Stimulated activated CD8-positive, alpha-beta memory T cell treated with anti-CD3 and anti-CD28 coated beads, Interleukin-2, amount 100 ng/mL, for 1 hour (primary cell): ENCODE data around the gene GALNT14.
"Not testable (repeated sequence)": the region's sequence is repeated elsewhere in the genome, so short reads cannot be mapped to it uniquely, and the experiment has no call there.

ENCODE experiments used
- DNase-seq, 2 donors: peaks; one replicate each; pipeline ENCODE4 v3.0.0-alpha.2; 2020; ENCODE audit warnings: low read depth in 2 of 2

GALNT14 gene

GRCh38 chr2:30940839-30941238 is 197.4 kb downstream of the GALNT14 start:
- no peak for DNase-seq

DNA sequence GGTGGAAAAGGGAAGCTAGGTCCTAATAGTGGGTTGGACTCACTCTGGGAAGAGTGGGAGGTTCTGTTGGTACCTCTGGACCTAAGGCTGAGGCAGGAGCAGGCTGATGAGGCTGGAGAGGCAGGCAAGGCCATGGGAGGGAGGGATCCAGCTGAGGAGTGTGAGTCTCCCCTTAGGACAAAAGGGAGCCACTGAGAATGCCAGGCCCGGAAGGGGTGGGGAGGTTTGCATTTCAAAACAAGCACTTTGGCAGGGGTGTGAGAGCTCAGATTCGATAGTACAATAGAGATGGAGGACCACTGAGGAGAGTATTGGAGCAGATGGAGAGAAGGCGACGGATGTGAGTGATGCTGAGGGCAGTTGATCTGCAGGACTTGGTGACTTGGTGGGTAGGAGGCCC is 198.9 kb downstream of the GALNT14 start:
- DNase-seq: no peak

DNA sequence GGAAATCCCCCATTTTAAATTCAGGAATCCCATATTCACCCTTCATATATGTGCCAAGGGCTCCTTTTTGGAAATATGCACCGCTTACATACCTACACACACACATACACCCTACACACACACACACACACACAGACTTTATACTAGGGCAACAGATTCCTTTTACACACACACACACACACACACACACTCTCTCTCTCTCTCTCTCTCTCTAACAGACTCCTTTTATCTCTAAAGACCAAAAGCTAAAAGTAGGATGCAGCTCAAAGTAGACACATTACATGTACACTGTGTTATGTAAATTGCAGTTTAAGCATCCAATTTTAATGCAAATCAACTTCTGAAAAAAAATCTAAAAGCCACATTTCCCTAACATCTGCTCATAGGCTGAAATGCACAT is 200.0 kb downstream of the GALNT14 start:
- DNase-seq: no peak

- no peak for DNase-seq
These were observed 201.3 kb downstream of the GALNT14 start for GRCh38 chr2:30936977-30937376.

- DNase-seq: no peak
These were observed 202.4 kb downstream of the GALNT14 start for GRCh38 chr2:30935795-30936194.

GRCh38 chr2:30934066-30934465 is 204.2 kb downstream of the GALNT14 start:
- DNase-seq: no peak

GRCh38 chr2:30933496-30933895 is 204.7 kb downstream of the GALNT14 start:
- DNase-seq: no peak

DNA sequence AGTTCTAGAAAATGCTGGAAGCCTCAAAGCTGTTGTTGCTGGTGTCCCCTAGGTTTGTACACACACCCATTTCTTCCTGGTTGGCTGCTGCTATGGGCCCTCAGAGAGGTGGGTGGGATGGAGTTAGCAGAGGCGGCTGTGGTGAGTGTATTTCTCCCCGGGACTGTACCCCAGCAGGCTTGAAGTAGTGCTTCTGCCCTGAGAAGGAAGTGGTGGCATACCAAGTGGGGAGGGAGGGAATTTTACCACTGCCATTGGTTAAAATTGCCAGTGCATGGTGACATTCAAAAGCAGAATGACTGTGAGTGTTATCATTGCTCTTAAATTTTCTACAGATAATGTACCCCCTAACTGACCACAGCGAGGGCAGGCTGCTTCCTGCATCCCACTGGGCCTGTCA is 205.4 kb downstream of the GALNT14 start:
- no peak for DNase-seq

- DNase-seq: no peak
These were observed 206.3 kb downstream of the GALNT14 start for GRCh38 chr2:30931841-30932407.

DNA sequence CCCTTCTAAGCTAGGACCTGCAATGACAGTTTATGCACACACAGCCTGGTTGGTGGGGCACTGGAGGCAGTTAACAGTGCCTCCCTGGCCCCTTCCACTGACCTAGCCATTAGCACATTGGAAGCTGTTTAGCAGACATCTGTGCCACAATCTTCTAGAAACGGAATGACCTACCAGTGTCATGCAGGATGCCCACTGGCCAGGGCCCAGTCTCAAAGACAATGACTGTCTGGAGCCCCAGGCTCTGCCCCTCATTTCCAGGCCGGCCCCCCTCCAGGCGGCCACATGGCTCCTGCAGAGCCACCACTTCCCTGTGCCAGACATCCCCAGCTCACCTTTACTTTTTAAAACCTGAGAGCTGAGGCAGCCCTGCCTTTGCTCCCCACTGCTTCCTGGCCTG is 207.5 kb downstream of the GALNT14 start:
- DNase-seq: no peak

DNA sequence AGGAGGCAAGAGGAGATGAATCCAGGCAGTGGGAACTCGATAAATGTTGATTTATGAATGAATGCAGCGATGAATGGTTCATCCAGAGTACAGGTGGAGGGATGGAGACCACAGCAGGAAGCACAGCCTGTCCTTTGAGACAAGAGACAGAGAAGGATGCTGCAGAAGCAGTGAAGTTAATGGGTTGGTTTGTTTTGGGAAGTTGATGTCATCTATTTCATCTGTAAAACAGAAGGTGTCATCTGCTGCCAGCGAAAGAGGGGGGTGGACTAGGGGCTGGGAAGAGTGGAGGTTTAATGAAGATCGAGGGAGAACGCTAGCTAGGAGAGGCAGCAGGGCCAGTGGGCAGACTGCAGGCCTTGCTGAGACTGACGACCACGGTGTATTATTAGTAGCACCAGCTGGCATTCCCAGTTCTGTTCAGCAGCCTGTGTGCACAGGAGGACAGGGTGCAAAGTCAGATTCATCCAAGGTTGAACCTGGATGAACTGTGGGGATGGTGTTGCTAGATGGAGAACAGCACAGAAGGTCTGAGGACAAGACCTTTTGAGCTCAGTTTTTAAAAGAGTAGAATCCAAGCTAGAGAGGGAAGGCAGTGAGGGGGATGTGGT is 210.7 kb downstream of the GALNT14 start:
- DNase-seq: no peak

DNA sequence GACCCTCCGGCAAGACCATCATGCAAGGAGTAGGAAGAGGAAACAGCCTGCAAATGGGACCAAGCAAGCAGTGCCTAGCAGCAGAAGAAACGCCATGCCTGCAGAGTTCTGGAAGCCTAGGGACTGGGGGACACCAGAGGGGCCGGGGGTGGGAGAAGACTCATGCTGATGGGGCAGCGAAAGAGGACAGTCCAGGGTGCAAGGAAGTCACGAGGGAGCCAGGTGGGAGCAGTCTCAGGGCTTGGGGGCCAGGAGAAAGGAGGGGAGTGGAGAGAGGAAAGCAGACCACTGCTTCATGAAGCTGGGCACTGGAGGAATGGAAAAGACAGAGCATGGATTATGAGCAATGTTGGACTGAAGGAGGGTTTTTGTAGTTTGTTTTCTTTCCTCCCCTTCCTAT is 211.6 kb downstream of the GALNT14 start:
- no peak for DNase-seq

DNA sequence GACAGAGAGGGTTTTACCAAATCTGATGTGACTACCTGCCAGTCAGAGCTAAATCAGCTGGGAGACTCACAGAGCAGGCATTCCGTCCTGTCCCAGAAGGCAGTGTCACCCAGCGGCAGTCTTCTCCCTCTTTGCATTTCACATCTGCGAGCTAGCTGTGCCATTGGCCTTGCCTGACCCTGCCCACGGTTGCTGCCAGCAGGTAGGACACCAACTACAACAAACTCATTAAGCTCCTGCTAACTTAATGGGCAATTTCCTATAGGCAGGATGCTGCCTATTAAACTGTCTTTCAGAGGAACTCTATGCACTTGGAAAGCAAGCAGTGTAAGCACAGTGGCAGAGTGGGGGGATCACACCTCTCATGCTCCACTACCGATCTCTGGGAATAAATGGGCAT is 214.6 kb downstream of the GALNT14 start:
- no peak for DNase-seq

GRCh38 chr2:30920511-30920910 is 217.7 kb downstream of the GALNT14 start:
- DNase-seq: no peak

DNA sequence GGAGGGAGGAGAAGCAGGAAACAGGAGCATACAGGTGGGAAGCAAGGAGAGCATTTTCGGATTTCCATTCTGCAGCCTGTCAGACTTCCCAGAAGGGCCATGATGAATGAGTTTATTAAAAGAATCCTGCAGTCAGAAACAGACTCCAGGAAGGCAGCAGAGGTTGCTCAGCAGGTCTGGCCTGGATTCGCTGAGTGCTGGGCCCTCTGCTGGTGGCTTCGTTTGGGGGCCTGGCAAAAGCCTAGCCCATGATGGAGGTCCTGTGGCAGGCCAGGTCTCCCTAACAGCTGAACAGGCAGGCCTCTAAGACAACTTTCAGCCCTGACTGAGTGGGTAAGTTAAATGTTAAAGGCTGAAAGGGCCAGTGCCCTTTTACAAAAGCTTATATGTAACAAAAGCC is 222.8 kb downstream of the GALNT14 start:
- DNase-seq: no peak

- no peak for DNase-seq
These were observed 223.8 kb downstream of the GALNT14 start for GRCh38 chr2:30914456-30914855.

- no peak for DNase-seq
These were observed 226.2 kb downstream of the GALNT14 start for GRCh38 chr2:30912056-30912455.

- DNase-seq: no peak
These were observed 226.9 kb downstream of the GALNT14 start for GRCh38 chr2:30911327-30911726.

GRCh38 chr2:30910686-30911085 is 227.6 kb downstream of the GALNT14 start:
- DNase-seq: no peak

DNA sequence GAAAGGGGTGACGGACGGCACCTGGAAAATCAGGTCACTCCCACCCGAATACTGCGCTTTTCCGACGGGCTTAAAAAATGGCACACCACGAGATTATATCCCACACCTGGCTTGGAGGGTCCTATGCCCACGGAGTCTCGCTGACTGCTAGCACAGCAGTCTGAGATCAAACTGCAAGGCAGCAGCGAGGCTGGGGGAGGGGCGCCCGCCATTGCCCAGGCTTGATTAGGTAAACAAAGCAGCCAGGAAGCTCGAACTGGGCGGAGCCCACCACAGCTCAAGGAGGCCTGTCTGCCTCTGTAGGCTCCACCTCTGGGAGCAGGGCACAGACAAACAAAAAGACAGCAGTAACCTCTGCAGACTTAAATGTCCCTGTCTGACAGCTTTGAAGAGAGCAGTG is 233.8 kb downstream of the GALNT14 start:
- DNase-seq: not testable (repeated sequence)

- DNase-seq: no peak
These were observed 234.9 kb downstream of the GALNT14 start for GRCh38 chr2:30903326-30903725.

GRCh38 chr2:30900381-30900780 is 237.9 kb downstream of the GALNT14 start:
- no peak for DNase-seq

DNA sequence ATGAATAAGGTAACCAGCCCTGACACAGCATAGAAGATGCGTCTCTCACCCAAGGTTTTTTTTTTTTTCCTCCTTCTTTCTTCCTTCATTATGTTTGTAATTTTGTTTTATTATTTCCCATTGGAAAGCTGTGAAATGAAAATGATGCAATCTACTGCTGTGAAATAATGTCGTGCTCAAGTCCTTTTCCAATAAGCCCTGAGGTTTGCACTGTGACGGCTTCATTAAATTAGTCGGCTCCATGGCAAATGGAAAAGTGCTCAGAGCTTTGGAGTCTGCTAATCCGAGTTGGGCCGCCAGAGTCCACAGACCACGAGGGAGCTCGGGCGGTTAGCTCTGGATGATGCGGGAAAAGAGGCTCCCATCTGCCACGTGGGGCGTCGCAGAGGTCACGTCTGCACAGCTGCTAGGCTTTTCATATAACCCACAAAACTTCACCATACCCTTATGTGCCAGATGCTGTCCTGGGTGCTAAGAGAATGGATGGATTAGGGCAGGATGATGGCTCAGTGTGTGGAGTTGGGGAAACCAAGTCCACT is 238.7 kb downstream of the GALNT14 start:
- DNase-seq: no peak

GRCh38 chr2:30897539-30897938 is 240.7 kb downstream of the GALNT14 start:
- no peak for DNase-seq
